ENCODE data around the gene STOML1. TPM values are rescaled to one million over a fixed set of nuclear protein-coding genes. Genes with fewer than 3 reads are reported as not detected.

The STOML1 gene
- total RNA-seq, 1 experiment from 2014 or later, result 5.4 TPM

DNA sequence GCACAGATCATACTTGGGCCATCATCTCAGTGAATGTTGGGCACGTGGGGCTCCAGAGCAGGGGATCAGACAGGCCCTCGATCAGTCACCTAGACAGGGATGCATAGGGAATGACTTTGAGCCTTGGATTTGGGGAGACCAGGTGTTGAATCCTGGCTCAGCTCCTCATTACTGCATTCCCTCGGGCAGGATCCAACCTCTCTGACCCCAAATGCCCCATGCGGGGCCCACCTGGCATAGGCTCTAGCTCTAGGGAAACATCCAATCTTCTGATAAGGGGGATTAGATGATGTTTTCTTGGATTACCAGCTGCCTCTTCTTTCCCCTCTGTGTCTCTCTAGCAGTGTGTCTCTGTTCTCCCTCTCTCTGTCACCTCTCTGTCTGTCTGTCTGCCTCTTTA, 43.1 kb downstream of the STOML1 start:
- no peak overlapping the region for H3K4me3 Mint-ChIP-seq
- no peaks in the 10 kb centered on the region for H3K9me3 Mint-ChIP-seq
- DNase-seq (ENCODE audit: low spot score), result no peak
- H3K4me1 Mint-ChIP-seq, result peaks cover 10% of the 10 kb centered on the region
- no peak overlapping the region for H3K27ac Mint-ChIP-seq
- ChIA-PET POLR2A (no interaction called here), CTCF (interaction anchor here (1.1 to 7.3 kb wide), 7 partner anchors 13 to 99 kb away, joined by 3 to 93 read pairs (median 5); partner anchors contain the start of gene LOXL1)
- ATAC-seq, result no peak
- H3K36me3 Mint-ChIP-seq, result no peaks in the 10 kb centered on the region
- peaks cover 3% of the 10 kb centered on the region; the same call in 1 of the 2 replicates for H3K27me3 Mint-ChIP-seq (ENCODE audit: low read depth)
- TF ChIP-seq OVOL2 (CRISPR knock-in tag; IDR thresholded peaks at IDR 0.05; ENCODE audit: borderline replicate concordance) (no peak), HMGA2 (CRISPR knock-in tag; IDR thresholded peaks at IDR 0.05) (no peak), SOX15 (CRISPR knock-in tag; IDR thresholded peaks at IDR 0.05) (no peak), SMAD4 (CRISPR knock-in tag; IDR thresholded peaks at IDR 0.05) (no peak), TP53 (CRISPR knock-in tag; IDR thresholded peaks at IDR 0.05) (no peak), NFYB (CRISPR knock-in tag; conservative IDR thresholded peaks at IDR 0.05; ENCODE audit: low read depth) (no peak), GTF2I (CRISPR knock-in tag; conservative IDR thresholded peaks at IDR 0.05) (no peak), ZNF219 (CRISPR knock-in tag; IDR thresholded peaks at IDR 0.05; ENCODE audit: borderline replicate concordance) (no peak), JAZF1 (CRISPR knock-in tag; IDR thresholded peaks at IDR 0.05) (no peak), ZNF671 (CRISPR knock-in tag; IDR thresholded peaks at IDR 0.05) (no peak), NFATC4 (CRISPR knock-in tag; IDR thresholded peaks at IDR 0.05) (no peak)
- TF ChIP-seq, protein P1, sequence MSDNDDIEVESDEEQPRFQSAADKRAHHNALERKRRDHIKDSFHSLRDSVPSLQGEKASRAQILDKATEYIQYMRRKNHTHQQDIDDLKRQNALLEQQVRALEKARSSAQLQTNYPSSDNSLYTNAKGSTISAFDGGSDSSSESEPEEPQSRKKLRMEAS (CRISPR knock-in tag; IDR thresholded peaks at IDR 0.05), result no peak
- TF ChIP-seq, protein P2, sequence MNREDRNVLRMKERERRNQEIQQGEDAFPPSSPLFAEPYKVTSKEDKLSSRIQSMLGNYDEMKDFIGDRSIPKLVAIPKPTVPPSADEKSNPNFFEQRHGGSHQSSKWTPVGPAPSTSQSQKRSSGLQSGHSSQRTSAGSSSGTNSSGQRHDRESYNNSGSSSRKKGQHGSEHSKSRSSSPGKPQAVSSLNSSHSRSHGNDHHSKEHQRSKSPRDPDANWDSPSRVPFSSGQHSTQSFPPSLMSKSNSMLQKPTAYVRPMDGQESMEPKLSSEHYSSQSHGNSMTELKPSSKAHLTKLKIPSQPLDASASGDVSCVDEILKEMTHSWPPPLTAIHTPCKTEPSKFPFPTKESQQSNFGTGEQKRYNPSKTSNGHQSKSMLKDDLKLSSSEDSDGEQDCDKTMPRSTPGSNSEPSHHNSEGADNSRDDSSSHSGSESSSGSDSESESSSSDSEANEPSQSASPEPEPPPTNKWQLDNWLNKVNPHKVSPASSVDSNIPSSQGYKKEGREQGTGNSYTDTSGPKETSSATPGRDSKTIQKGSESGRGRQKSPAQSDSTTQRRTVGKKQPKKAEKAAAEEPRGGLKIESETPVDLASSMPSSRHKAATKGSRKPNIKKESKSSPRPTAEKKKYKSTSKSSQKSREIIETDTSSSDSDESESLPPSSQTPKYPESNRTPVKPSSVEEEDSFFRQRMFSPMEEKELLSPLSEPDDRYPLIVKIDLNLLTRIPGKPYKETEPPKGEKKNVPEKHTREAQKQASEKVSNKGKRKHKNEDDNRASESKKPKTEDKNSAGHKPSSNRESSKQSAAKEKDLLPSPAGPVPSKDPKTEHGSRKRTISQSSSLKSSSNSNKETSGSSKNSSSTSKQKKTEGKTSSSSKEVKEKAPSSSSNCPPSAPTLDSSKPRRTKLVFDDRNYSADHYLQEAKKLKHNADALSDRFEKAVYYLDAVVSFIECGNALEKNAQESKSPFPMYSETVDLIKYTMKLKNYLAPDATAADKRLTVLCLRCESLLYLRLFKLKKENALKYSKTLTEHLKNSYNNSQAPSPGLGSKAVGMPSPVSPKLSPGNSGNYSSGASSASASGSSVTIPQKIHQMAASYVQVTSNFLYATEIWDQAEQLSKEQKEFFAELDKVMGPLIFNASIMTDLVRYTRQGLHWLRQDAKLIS (CRISPR knock-in tag; IDR thresholded peaks at IDR 0.05; ENCODE audit: borderline replicate concordance), result no peak
- TF ChIP-seq, protein P3, sequence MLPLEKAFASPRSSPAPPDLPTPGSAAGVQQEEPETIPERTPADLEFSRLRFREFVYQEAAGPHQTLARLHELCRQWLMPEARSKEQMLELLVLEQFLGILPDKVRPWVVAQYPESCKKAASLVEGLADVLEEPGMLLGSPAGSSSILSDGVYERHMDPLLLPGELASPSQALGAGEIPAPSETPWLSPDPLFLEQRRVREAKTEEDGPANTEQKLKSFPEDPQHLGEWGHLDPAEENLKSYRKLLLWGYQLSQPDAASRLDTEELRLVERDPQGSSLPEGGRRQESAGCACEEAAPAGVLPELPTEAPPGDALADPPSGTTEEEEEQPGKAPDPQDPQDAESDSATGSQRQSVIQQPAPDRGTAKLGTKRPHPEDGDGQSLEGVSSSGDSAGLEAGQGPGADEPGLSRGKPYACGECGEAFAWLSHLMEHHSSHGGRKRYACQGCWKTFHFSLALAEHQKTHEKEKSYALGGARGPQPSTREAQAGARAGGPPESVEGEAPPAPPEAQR (CRISPR knock-in tag; IDR thresholded peaks at IDR 0.05), result no peak
- TF ChIP-seq, protein P4, sequence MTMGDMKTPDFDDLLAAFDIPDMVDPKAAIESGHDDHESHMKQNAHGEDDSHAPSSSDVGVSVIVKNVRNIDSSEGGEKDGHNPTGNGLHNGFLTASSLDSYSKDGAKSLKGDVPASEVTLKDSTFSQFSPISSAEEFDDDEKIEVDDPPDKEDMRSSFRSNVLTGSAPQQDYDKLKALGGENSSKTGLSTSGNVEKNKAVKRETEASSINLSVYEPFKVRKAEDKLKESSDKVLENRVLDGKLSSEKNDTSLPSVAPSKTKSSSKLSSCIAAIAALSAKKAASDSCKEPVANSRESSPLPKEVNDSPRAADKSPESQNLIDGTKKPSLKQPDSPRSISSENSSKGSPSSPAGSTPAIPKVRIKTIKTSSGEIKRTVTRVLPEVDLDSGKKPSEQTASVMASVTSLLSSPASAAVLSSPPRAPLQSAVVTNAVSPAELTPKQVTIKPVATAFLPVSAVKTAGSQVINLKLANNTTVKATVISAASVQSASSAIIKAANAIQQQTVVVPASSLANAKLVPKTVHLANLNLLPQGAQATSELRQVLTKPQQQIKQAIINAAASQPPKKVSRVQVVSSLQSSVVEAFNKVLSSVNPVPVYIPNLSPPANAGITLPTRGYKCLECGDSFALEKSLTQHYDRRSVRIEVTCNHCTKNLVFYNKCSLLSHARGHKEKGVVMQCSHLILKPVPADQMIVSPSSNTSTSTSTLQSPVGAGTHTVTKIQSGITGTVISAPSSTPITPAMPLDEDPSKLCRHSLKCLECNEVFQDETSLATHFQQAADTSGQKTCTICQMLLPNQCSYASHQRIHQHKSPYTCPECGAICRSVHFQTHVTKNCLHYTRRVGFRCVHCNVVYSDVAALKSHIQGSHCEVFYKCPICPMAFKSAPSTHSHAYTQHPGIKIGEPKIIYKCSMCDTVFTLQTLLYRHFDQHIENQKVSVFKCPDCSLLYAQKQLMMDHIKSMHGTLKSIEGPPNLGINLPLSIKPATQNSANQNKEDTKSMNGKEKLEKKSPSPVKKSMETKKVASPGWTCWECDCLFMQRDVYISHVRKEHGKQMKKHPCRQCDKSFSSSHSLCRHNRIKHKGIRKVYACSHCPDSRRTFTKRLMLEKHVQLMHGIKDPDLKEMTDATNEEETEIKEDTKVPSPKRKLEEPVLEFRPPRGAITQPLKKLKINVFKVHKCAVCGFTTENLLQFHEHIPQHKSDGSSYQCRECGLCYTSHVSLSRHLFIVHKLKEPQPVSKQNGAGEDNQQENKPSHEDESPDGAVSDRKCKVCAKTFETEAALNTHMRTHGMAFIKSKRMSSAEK (CRISPR knock-in tag; IDR thresholded peaks at IDR 0.05; ENCODE audit: borderline replicate concordance), result no peak

DNA sequence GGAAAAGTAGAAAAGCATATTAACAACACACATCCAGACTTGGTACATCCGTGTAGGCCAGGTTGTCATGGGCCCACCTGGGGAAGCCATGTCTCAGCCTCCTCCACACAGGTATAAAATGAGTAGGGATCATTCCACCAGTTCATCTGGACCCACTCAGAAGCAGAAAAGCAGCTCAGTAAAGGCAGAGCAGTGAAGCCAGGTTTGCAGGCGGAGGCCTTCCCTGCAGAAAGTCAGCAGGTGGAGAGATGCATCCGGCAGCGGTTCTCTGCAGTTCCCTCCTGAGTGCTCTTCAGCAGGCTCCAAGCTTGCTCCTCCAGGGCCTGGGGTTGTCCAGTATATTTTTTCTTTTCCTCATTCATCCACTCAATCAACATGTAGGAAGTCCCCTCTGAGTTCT, 43.7 kb downstream of the STOML1 start:
- Mint-ChIP-seq H3K36me3 (no peaks in the 10 kb centered on the region), H3K9me3 (no peaks in the 10 kb centered on the region), H3K4me1 (peaks cover 10% of the 10 kb centered on the region), H3K27ac (no peak overlapping the region), H3K27me3 (ENCODE audit: low read depth) (peaks cover 3% of the 10 kb centered on the region; the same call in 1 of the 2 replicates), H3K4me3 (no peak overlapping the region)
- TF ChIP-seq SMAD4 (CRISPR knock-in tag; IDR thresholded peaks at IDR 0.05) (no peak), TP53 (CRISPR knock-in tag; IDR thresholded peaks at IDR 0.05) (no peak), FOXP1 (CRISPR knock-in tag; IDR thresholded peaks at IDR 0.05; ENCODE audit: borderline replicate concordance) (no peak), KAT7 (CRISPR knock-in tag; IDR thresholded peaks at IDR 0.05; ENCODE audit: borderline replicate concordance) (no peak), SP1 (CRISPR knock-in tag; conservative IDR thresholded peaks at IDR 0.05) (no peak), NFATC4 (CRISPR knock-in tag; IDR thresholded peaks at IDR 0.05) (no peak), ELF4 (CRISPR knock-in tag; IDR thresholded peaks at IDR 0.05; ENCODE audit: low read depth) (no peak), ZNF121 (CRISPR knock-in tag; IDR thresholded peaks at IDR 0.05) (no peak)
- TF ChIP-seq, protein P5, sequence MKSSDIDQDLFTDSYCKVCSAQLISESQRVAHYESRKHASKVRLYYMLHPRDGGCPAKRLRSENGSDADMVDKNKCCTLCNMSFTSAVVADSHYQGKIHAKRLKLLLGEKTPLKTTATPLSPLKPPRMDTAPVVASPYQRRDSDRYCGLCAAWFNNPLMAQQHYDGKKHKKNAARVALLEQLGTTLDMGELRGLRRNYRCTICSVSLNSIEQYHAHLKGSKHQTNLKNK (CRISPR knock-in tag; IDR thresholded peaks at IDR 0.05), result no peak
- TF ChIP-seq, protein P6, sequence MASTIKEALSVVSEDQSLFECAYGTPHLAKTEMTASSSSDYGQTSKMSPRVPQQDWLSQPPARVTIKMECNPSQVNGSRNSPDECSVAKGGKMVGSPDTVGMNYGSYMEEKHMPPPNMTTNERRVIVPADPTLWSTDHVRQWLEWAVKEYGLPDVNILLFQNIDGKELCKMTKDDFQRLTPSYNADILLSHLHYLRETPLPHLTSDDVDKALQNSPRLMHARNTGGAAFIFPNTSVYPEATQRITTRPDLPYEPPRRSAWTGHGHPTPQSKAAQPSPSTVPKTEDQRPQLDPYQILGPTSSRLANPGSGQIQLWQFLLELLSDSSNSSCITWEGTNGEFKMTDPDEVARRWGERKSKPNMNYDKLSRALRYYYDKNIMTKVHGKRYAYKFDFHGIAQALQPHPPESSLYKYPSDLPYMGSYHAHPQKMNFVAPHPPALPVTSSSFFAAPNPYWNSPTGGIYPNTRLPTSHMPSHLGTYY (CRISPR knock-in tag; IDR thresholded peaks at IDR 0.05), result no peak
- TF ChIP-seq, protein P7, sequence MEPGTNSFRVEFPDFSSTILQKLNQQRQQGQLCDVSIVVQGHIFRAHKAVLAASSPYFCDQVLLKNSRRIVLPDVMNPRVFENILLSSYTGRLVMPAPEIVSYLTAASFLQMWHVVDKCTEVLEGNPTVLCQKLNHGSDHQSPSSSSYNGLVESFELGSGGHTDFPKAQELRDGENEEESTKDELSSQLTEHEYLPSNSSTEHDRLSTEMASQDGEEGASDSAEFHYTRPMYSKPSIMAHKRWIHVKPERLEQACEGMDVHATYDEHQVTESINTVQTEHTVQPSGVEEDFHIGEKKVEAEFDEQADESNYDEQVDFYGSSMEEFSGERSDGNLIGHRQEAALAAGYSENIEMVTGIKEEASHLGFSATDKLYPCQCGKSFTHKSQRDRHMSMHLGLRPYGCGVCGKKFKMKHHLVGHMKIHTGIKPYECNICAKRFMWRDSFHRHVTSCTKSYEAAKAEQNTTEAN (CRISPR knock-in tag; IDR thresholded peaks at IDR 0.05), result no peak
- ChIA-PET POLR2A (no interaction called here), CTCF (interaction anchor here (1.3 to 7.3 kb wide), 5 partner anchors 12 to 100 kb away, joined by 3 to 93 read pairs (median 7); partner anchors contain the start of gene LOXL1)
- DNase-seq (ENCODE audit: low spot score) (no peak), ATAC-seq (no peak)

Measured in WTC11 (cell line).